Neural cell (in vitro differentiated cells): ENCODE measurements around the gene SNX33.

Experiments
- RAD21 ChIP-seq: fragments of 450-650 bp; conservative IDR thresholded peaks from 2 replicates; pipeline ENCODE4 v1.6.1; 2014; ENCODE audit warnings: antibody characterized with exemption, mild to moderate bottlenecking, moderate library complexity
- TAF1 ChIP-seq: IDR thresholded peaks from 2 replicates; pipeline ENCODE4 v1.6.1; 2012; ENCODE audit warnings: low read depth
- TF ChIP-seq, protein P1 (sequence below): fragments of 450-650 bp; IDR thresholded peaks from 2 replicates; pipeline ENCODE4 v1.5.1; 2014; ENCODE audit warnings: antibody characterized with exemption, mild to moderate bottlenecking, moderate library complexity; ENCODE audit not compliant: poor library complexity, severe bottlenecking

- TF ChIP-seq, protein P1, sequence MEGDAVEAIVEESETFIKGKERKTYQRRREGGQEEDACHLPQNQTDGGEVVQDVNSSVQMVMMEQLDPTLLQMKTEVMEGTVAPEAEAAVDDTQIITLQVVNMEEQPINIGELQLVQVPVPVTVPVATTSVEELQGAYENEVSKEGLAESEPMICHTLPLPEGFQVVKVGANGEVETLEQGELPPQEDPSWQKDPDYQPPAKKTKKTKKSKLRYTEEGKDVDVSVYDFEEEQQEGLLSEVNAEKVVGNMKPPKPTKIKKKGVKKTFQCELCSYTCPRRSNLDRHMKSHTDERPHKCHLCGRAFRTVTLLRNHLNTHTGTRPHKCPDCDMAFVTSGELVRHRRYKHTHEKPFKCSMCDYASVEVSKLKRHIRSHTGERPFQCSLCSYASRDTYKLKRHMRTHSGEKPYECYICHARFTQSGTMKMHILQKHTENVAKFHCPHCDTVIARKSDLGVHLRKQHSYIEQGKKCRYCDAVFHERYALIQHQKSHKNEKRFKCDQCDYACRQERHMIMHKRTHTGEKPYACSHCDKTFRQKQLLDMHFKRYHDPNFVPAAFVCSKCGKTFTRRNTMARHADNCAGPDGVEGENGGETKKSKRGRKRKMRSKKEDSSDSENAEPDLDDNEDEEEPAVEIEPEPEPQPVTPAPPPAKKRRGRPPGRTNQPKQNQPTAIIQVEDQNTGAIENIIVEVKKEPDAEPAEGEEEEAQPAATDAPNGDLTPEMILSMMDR: no peak
- TF ChIP-seq RAD21 (no peak), TAF1 (no peak)
Measured at GRCh38 chr15:75659928-75660645, 12.4 kb downstream of the SNX33 start.
